ENCODE results near the gene IL32. TPM values are rescaled to one million over a fixed set of nuclear protein-coding genes. Genes with fewer than 3 reads are reported as not detected.
A peak's percentile ranks its signal among the peaks of the same experiment; 100 is the strongest.

Gene IL32
- total and polyA plus RNA-seq, 2 experiments from 2014 or later: 2.3 to 6.1 TPM

DNA sequence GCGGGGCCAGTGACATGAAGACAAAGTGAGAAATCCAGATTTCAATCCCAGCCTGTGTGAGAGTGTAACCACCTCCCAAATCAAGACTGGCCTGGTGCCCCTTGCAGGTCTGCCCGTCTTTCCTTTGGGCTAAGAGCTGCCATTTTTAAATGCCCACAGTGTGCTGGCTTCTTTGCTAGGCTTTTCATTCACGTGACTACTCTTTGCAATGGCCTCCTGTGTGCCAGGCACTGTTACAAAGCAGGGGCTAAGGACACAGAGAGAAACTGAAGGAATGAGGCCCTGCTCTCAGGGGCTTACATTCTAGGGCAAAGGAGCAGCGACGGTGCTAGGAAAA, 33.9 kb downstream of the IL32 start:
- no peak for DNase-seq (ENCODE audit: low spot score)
- peak overlapping the region; percentile 85 for H3K4me2 ChIP-seq
- Mint-ChIP-seq H3K27ac (peak overlapping the region; percentile 99), H3K4me1 (peaks cover 47% of the 10 kb centered on the region), H3K27me3 (ENCODE audit: insufficient read depth, low read depth, poor library complexity) (peaks cover 41% of the 10 kb centered on the region), H3K36me3 (ENCODE audit: low read depth) (peaks cover 44% of the 10 kb centered on the region), H3K4me3 (peak overlapping the region; percentile 99), H3K9me3 (no peaks in the 10 kb centered on the region; the same call in 2 of the 3 replicates)
- ATAC-seq: peak; percentile 2; the same call in 2 of the 3 replicates
- peaks cover 49% of the 10 kb centered on the region for H3K4me1 ChIP-seq (ENCODE audit: insufficient read depth)
- peaks cover 48% of the 10 kb centered on the region for H3F3A ChIP-seq (replicated peaks; ENCODE audit: low read depth)
- peak overlapping the region; percentile 89 for H3K4me3 ChIP-seq
- TF ChIP-seq CREB1 (CRISPR knock-in tag; IDR thresholded peaks at IDR 0.05; ENCODE audit: low read depth) (no peak), POLR2AphosphoS5 (IDR thresholded peaks at IDR 0.05; ENCODE audit: low read depth) (peak; percentile 12; the same call in 1 of the 2 replicates), STAT1 (IDR thresholded peaks at IDR 0.05; ENCODE audit: unreplicated experiment) (no peak), CTCF (conservative IDR thresholded peaks at IDR 0.05; ENCODE audit: low read depth in 2 of 2) (no peak)
- peaks cover 39% of the 10 kb centered on the region for H3K79me2 ChIP-seq (replicated peaks; ENCODE audit: insufficient read depth)
- H3K36me3 ChIP-seq (ENCODE audit: insufficient read depth): no peaks in the 10 kb centered on the region
- H4K20me1 ChIP-seq (replicated peaks; ENCODE audit: insufficient read depth): peaks cover 4% of the 10 kb centered on the region; the same call in 1 of the 2 replicates
- no peaks in the 10 kb centered on the region for H3K27me3 ChIP-seq (ENCODE audit: insufficient read depth)
- peak overlapping the region; percentile 99 for H3K27ac ChIP-seq (ENCODE audit: low read depth)
- no peak overlapping the region for H2AFZ ChIP-seq
- H3K9me2 ChIP-seq (ENCODE audit: insufficient read depth): no peaks in the 10 kb centered on the region

DNA sequence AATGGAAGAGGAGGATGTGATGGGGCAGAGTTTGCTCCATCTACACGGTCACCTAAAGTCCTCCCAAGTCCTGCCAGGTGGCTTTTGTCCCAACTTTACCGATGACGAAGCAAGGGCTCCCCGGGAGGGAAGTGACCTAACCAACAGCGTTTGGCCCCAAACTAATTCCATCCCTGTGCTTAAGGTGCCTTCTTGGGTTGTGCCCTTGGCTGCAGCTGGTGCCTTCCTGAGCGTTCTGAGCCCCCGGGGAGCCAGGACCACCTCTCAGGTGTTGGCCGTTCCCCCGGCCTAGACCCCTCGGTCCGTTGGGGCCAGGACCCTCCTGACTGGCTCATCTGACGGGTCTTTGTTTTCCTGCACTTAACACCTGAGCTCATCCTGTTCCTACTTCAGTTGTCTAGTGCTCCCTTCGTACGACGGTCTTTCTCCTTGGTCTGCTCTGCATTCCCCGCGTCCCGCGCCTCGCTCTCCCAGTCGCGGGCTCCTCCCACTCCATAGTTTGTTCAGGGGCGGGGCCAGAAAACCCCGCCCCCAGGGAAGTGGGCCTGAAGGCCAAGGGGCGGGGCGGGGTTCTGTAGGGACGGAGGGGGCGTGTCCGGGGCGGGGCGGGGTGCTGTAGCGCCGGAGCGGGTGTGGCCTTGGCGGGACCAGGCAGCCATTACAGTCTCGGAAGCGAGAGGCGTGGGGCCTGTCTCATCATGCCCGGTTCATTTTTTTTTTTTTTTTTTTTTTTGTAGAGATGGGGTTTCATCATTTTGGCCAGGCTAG, 34.5 kb downstream of the IL32 start:
- H2AFZ ChIP-seq: no peak overlapping the region
- H3K27ac Mint-ChIP-seq: peak overlapping the region; percentile 99

More for the DNA sequence above, 34.5 kb downstream of the IL32 start:
- no peaks in the 10 kb centered on the region; the same call in 1 of the 3 replicates for H3K9me3 Mint-ChIP-seq
- Histone ChIP-seq H3K36me3 (ENCODE audit: insufficient read depth) (no peaks in the 10 kb centered on the region), H4K20me1 (replicated peaks; ENCODE audit: insufficient read depth) (peaks cover 2% of the 10 kb centered on the region; the same call in 1 of the 2 replicates), H3F3A (replicated peaks; ENCODE audit: low read depth) (peaks cover 49% of the 10 kb centered on the region), H3K27me3 (ENCODE audit: insufficient read depth) (no peaks in the 10 kb centered on the region), H3K9me2 (ENCODE audit: insufficient read depth) (no peaks in the 10 kb centered on the region), H3K27ac (ENCODE audit: low read depth) (peak overlapping the region; percentile 99), H3K4me1 (ENCODE audit: insufficient read depth) (peaks cover 48% of the 10 kb centered on the region), H3K4me3 (peak overlapping the region; percentile 89), H3K79me2 (replicated peaks; ENCODE audit: insufficient read depth) (peaks cover 34% of the 10 kb centered on the region), H3K4me2 (peak overlapping the region; percentile 85)
- H3K36me3 Mint-ChIP-seq (ENCODE audit: low read depth): peaks cover 38% of the 10 kb centered on the region
- ATAC-seq: peak; percentile 27
- no peak for TF ChIP-seq NANOG (IDR thresholded peaks at IDR 0.05; ENCODE audit: borderline replicate concordance)
- no peak for TF ChIP-seq ZNF331 (CRISPR knock-in tag; IDR thresholded peaks at IDR 0.05; ENCODE audit: low read depth)
- no peak for TF ChIP-seq JUNB (IDR thresholded peaks at IDR 0.05; ENCODE audit: unreplicated experiment)
- TF ChIP-seq REST (IDR thresholded peaks at IDR 0.05; ENCODE audit: unreplicated experiment): no peak
- peak; percentile 43; the same call in 1 of the 2 replicates for TF ChIP-seq ETS1 (IDR thresholded peaks at IDR 0.05)
- peak; percentile 97 for TF ChIP-seq POLR2AphosphoS5 (IDR thresholded peaks at IDR 0.05; ENCODE audit: low read depth)
- DNase-seq (ENCODE audit: low spot score): peak; percentile 99
- peak overlapping the region; percentile 99 for H3K4me3 Mint-ChIP-seq
- peaks cover 36% of the 10 kb centered on the region for H3K27me3 Mint-ChIP-seq (ENCODE audit: insufficient read depth, low read depth, poor library complexity)
- peaks cover 44% of the 10 kb centered on the region for H3K4me1 Mint-ChIP-seq

All from GM23338 (cell line).